GM12874 (cell line): Measurements from ENCODE around the gene DYTN.

ENCODE experiments used
- TF ChIP-seq, protein P1 (sequence below): IDR thresholded peaks from 2 replicates; pipeline ENCODE4 v1.5.1; 2011; ENCODE audit warnings: low read depth, mild to moderate bottlenecking, control low read depth, low read length, moderate library complexity; ENCODE audit not compliant: insufficient read depth

DYTN gene

DNA sequence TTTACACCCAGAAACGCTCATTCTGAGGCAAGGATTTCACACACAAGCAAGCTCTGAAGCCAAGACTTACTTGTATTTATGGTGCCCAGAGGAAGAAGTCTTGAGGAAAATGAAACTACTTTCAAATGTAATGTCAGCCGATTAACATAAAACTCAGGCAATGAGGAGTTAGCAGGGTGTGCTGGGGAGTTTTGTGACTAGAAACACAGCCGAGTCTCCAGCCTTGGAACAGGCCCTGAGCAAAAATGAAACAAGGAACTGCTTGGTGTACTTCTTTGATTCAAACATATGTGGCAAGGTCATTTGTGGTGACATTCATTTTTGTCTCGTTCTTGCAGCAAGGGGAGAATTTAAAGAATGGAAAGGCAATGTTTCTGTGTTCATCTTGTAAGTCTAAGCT is 4.5 kb downstream of the DYTN start:
- TF ChIP-seq, protein P1, sequence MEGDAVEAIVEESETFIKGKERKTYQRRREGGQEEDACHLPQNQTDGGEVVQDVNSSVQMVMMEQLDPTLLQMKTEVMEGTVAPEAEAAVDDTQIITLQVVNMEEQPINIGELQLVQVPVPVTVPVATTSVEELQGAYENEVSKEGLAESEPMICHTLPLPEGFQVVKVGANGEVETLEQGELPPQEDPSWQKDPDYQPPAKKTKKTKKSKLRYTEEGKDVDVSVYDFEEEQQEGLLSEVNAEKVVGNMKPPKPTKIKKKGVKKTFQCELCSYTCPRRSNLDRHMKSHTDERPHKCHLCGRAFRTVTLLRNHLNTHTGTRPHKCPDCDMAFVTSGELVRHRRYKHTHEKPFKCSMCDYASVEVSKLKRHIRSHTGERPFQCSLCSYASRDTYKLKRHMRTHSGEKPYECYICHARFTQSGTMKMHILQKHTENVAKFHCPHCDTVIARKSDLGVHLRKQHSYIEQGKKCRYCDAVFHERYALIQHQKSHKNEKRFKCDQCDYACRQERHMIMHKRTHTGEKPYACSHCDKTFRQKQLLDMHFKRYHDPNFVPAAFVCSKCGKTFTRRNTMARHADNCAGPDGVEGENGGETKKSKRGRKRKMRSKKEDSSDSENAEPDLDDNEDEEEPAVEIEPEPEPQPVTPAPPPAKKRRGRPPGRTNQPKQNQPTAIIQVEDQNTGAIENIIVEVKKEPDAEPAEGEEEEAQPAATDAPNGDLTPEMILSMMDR = no peak

DNA sequence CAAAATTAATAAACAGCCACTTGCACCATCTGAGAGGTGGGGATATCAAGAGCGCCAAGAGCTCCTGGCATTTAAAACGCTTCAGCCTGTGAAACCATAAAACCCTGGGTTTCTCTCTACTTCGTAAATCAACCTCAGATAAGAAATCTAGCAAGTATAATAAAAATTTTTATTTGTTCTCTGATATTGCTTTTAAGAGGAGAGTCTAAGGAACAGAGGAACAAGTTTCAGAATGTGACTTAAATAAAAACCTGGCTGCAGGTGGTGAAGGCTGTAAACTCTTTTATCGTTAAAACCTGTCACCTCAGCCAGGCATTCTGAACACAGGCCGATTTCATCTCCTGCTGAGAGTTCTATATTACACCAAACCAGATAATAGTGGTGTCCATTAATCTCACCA is 9.9 kb downstream of the DYTN start:
- TF ChIP-seq, protein P1 = no peak

DNA sequence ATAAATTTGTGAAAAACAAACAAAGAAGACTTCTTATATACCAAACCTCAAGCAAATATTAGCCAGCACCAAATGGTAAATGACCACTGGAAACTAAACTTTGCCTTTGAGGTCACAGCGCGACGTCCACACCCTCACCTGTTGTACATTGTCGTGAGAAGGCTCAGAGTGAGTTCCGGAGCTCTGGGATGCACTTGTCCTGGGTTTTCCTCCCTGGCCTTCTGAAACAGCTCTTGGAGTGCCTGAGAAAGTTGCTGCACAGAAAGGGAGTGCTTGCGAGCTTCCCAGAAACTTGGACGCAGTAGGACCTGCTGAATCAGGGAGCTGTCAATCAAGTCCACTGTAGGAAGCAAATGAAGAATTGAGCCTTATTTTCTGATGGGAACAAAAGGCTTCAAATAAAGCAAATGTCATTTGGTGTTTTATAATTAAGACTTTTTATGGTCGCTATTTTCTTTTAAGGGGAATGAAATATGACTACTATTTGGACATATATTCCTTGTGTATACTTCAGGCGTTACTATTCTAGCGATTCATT is 11.0 kb downstream of the DYTN start:
- TF ChIP-seq, protein P1 = no peak

DNA sequence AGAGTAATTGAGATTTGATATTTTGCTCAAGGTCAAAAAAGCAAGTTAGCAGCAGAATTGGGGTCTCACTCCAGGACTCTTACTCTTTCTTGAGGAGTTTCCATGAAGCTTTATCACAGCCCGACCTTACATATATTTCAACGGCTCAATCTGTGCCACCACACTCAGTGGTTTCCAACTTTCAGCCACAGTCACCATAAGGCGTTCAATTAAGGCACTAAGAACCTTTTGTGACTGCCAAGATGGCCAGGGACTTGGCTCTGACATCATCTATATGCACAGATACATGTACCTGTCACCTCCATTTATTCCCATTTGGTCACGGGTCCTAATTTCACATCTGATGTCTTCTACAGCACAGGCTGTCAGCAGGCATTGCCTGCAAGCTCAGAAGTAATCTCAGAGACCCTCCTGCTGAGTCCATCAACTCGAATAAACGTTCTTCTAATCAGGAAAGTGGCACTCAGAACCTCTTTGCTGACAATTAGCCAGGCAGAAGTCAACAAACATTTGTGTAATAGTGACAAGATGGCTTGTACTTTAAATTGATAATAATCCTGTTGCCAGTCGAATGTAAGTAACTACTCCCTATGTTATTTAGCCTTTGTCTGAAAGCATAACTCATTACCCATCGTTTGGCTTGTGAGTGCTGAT is 16.1 kb downstream of the DYTN start:
- TF ChIP-seq, protein P1 = no peak

DNA sequence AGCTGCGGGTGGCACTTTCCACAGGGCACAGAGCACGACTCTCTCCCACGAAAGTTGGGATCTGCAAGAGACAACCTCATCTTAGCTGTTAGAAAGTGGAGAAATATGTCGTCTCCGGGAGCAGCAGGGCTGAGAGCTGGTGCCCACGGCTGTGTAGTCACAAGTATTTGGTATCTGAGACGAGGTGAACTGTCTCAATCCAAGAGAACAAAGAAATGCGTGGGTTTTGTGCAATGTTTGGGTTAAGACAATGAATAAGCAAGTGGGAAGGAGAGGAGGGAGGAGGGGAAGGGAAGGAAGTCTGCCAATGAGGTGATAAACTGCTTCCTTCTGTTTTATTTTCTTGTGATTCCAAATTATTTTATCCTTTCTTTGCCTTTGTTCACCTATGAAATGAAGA is 18.0 kb downstream of the DYTN start:
- TF ChIP-seq, protein P1 = no peak

DNA sequence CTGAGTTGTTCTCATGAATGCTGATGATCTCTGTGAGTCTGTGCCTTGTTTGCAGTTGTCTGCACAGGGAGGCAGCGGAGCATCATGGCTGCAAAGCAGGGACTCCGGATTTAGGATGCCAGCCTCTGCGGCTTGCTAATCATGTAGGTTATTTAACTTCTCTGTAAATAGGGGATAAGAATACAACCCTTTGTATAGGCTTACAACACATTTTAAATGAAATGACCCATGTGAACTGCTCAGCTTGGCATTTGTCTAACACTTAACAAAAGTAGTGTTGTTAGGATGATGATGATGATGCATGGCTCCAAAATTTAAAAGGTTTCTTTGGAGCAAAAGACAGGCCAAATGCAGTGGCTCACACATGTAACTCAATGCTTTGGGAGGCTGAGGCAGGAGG is 19.4 kb downstream of the DYTN start:
- TF ChIP-seq, protein P1 = no peak

DNA sequence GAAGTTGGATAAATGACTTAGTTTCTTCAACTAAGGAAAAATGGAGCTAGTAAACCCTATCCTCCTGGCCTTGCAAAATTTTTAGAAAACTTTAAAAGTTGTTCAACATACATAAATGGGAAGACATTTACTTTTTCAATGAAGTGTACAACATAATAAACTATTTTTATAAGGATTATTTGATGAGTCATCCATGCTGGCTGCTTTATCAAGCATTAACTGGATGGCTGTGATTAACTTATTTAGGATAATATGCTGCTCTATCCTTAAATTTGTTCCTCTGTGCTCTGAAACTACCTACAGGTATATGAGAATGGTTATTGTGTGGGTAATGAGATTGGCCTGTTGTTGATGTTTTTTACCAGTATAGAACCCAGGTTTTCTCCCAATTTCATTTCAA is 21.3 kb downstream of the DYTN start:
- TF ChIP-seq, protein P1 = no peak
